KMS-11 (cell line): ENCODE measurements around the gene GNG5.

Source experiments
- H2AFZ ChIP-seq: fragments of 200-600 bp; sonication (generic); 2 replicates; pipeline ENCODE4 v1.6.1; 2016; ENCODE audit warnings: antibody characterized with exemption, mixed run types, low read depth
- H3K27ac ChIP-seq: fragments of 200-600 bp; sonication (generic); 2 replicates; pipeline ENCODE4 v1.6.1; 2016; ENCODE audit warnings: mild to moderate bottlenecking, mixed run types
- H3K27me3 ChIP-seq: fragments of 200-600 bp; sonication (generic); 2 replicates; pipeline ENCODE4 v1.6.1; 2017; ENCODE audit warnings: mild to moderate bottlenecking, low read depth, mixed run types, moderate library complexity; ENCODE audit not compliant: insufficient read depth
- H3K36me3 ChIP-seq: fragments of 200-600 bp; sonication (generic); 2 replicates; pipeline ENCODE4 v1.6.1; 2017; ENCODE audit warnings: mild to moderate bottlenecking, mixed run types; ENCODE audit not compliant: insufficient read depth
- H3K4me1 ChIP-seq: fragments of 200-600 bp; sonication (generic); 2 replicates; pipeline ENCODE4 v1.6.1; 2016; ENCODE audit warnings: mild to moderate bottlenecking, low read depth, mixed run types; ENCODE audit not compliant: poor library complexity, severe bottlenecking
- H3K4me2 ChIP-seq: fragments of 200-600 bp; sonication (generic); 2 replicates; pipeline ENCODE4 v1.7.0; 2016; ENCODE audit warnings: mild to moderate bottlenecking, mixed run types
- H3K4me3 ChIP-seq: fragments of 200-600 bp; sonication (generic); IDR thresholded peaks from 2 replicates; pipeline ENCODE4 v1.6.1; 2017; ENCODE audit warnings: low read depth, low read length, mixed read lengths; ENCODE audit not compliant: insufficient read depth
- H3K79me2 ChIP-seq: fragments of 200-600 bp; sonication (generic); 2 replicates; pipeline ENCODE4 v1.6.1; 2016; ENCODE audit warnings: low read depth, mixed run types; ENCODE audit not compliant: insufficient read depth
- H3K9ac ChIP-seq: fragments of 200-600 bp; sonication (generic); 2 replicates; pipeline ENCODE4 v1.6.1; 2016; ENCODE audit warnings: mild to moderate bottlenecking, mixed run types
- H4K20me1 ChIP-seq: fragments of 200-600 bp; sonication (generic); 2 replicates; pipeline ENCODE4 v1.6.1; 2016; ENCODE audit warnings: mild to moderate bottlenecking, mixed run types; ENCODE audit not compliant: insufficient read depth
- CTCF ChIP-seq: fragments of 200-600 bp; sonication (generic); conservative IDR thresholded peaks from 2 replicates; pipeline ENCODE4 v1.6.1; 2017; ENCODE audit warnings: low read depth, mild to moderate bottlenecking, antibody characterized with exemption, low read length, moderate library complexity, mixed read lengths

The GNG5 gene

GRCh38 chr1:84506729-84507453 lies 510 bp upstream of the GNG5 start:
- H3K4me3 ChIP-seq, result no peak overlapping the region
- peaks cover 36% of the 10 kb centered on the region for H3K79me2 ChIP-seq
- H3K36me3 ChIP-seq, result no peaks in the 10 kb centered on the region
- H3K27ac ChIP-seq, result peak overlapping the region; percentile 64
- no peaks in the 10 kb centered on the region for H4K20me1 ChIP-seq
- peak overlapping the region; percentile 78 for H3K4me2 ChIP-seq
- H2AFZ ChIP-seq, result peak overlapping the region; percentile 81
- no peaks in the 10 kb centered on the region for H3K27me3 ChIP-seq
- H3K4me1 ChIP-seq, result peaks cover 32% of the 10 kb centered on the region
- no peak for TF ChIP-seq CTCF
- peak overlapping the region; percentile 65; the same call in 1 of the 2 replicates for H3K9ac ChIP-seq

DNA sequence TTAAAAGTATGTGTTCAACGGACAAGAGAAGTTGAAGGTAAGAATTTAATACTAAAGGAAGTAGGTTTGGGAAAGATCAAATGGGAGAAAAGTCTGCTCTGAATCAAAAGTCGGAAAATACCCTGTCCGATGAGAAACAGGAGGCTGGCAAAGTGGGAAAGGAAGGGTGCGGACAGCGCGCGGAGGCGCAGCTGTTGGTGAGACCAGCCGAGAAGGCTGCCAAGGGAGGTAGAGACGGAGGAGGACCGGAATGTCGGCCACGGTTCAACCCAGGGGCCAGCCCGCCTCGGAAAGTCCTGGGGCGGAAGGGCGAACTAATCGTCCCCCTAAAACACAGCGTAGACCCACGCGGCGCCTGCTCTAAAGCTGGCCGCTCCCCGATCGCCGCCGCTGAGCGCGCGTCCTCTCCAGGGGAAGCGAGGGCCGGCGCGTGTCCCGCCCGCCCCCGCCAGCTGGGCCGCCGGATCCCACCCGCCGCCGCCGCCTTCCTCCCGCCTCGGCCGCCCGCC lies 834 bp downstream of the GNG5 start:
- Histone ChIP-seq H3K36me3 (no peaks in the 10 kb centered on the region), H3K4me2 (peak overlapping the region; percentile 69), H3K27me3 (no peaks in the 10 kb centered on the region), H3K4me3 (no peak overlapping the region), H3K4me1 (peaks cover 45% of the 10 kb centered on the region), H3K9ac (peak overlapping the region; percentile 65), H3K27ac (peak overlapping the region; percentile 64), H2AFZ (peak overlapping the region; percentile 81), H3K79me2 (peaks cover 42% of the 10 kb centered on the region), H4K20me1 (no peaks in the 10 kb centered on the region)
- TF ChIP-seq CTCF, result no peak

DNA sequence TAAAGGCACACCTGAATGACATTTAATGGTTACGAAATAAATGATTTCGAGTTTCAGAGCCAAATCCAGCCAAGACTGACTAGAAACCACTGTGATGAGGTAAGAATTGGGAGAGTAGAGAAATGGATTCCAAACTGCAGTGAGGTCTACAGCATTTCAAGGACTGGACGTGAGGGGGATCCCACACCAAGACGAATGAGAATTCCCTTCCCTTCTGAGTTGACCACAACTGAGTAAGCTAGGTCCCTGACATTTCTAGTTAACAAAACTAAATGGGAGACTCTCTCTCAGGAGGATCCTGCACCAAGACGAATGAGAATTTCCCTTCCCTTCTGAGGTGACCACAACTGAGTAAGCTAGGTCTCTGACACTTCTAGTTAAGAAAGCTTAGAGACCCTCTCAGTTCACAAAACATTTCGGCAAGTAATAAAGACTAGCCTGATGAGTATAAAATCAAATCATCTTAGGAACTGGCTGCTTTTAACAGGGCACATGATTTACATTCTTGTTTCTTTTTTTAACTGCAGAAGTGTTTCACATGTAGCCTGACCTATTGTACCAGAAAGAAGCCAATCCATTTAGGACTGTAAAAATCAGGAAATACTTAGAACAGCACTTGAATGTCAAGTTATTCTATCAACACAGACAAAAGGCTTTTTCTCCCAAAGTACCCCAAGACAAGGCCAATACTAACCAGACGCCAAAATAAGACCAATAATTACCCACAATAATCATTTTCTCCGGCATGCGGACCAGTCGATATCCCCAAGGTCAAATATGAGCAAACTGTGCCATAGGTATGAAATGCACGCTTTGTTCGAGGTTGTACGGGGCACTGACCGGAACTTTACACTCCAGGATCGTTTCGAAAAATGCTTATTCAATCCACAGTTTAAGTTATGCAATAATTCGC lies 1.5 kb downstream of the GNG5 start:
- H2AFZ ChIP-seq, result peak overlapping the region; percentile 81
- no peaks in the 10 kb centered on the region for H3K27me3 ChIP-seq
- peak overlapping the region; percentile 65 for H3K9ac ChIP-seq
- H4K20me1 ChIP-seq, result no peaks in the 10 kb centered on the region
- no peaks in the 10 kb centered on the region for H3K36me3 ChIP-seq
- TF ChIP-seq CTCF, result no peak
- peak overlapping the region; percentile 64 for H3K27ac ChIP-seq
- no peak overlapping the region for H3K4me3 ChIP-seq
- peaks cover 49% of the 10 kb centered on the region for H3K4me1 ChIP-seq
- peaks cover 42% of the 10 kb centered on the region for H3K79me2 ChIP-seq
- H3K4me2 ChIP-seq, result peak overlapping the region; percentile 69

DNA sequence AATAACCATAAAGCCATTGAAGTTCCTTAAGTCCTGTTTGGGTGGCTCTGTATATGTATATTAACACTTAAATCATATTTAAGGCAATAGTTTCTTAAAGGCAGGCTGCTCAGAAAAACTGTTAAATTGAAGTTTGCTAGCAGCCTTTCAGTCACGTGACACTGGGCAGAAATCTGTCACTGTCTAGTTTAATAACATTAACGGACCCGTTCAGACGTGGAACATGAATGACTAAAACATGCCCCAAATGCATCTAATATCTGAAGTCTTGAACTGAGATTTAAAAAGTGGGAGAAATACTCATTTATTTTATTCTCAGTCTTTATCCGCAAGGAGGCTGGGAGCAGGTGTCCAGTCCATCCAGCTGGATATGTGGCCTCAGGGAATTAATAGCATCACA lies 3.5 kb downstream of the GNG5 start:
- H3K27ac ChIP-seq, result no peak overlapping the region
- no peak overlapping the region for H2AFZ ChIP-seq
- TF ChIP-seq CTCF, result no peak
- H4K20me1 ChIP-seq, result no peaks in the 10 kb centered on the region
- no peaks in the 10 kb centered on the region for H3K27me3 ChIP-seq
- H3K9ac ChIP-seq, result no peak overlapping the region
- H3K79me2 ChIP-seq, result peaks cover 42% of the 10 kb centered on the region
- no peaks in the 10 kb centered on the region for H3K36me3 ChIP-seq
- no peak overlapping the region for H3K4me2 ChIP-seq
- peaks cover 49% of the 10 kb centered on the region for H3K4me1 ChIP-seq
- no peak overlapping the region for H3K4me3 ChIP-seq
